GM18867 (cell line): ENCODE data around the gene LAMB3.
A peak's percentile ranks its signal among the peaks of the same experiment; 100 is the strongest.
"Not testable (repeated sequence)": the region's sequence is repeated elsewhere in the genome, so short reads cannot be mapped to it uniquely, and the experiment has no call there.

Experiments used
- ATAC-seq: cut with Tn5 transposase; IDR thresholded peaks from one replicate; pipeline ENCODE4 v1.9.1; 2021; ENCODE audit warnings: mild to moderate bottlenecking, moderate library complexity; ENCODE audit not compliant: unreplicated experiment

Gene LAMB3

GRCh38 chr1:209652121-209652735, at the start of gene LAMB3:
Gene LAMB3, minus strand, starts transcription at chr1:209652425. Its CDS starts 1,481 bp downstream, at chr1:209650944.
- ATAC-seq, result no peak

GRCh38 chr1:209700686-209701085, 48.5 kb upstream of the LAMB3 start:
- ATAC-seq, result not testable (repeated sequence)

GRCh38 chr1:209697126-209697525, 44.9 kb upstream of the LAMB3 start:
- ATAC-seq, result no peak

GRCh38 chr1:209696673-209697072, 44.4 kb upstream of the LAMB3 start:
- no peak for ATAC-seq

GRCh38 chr1:209692745-209693504, 40.7 kb upstream of the LAMB3 start:
- peak; percentile 78 for ATAC-seq

- no peak for ATAC-seq
These were observed 40.1 kb upstream of the LAMB3 start for GRCh38 chr1:209692296-209692695.

- ATAC-seq, result no peak
These were observed 39.0 kb upstream of the LAMB3 start for GRCh38 chr1:209691237-209691636.

GRCh38 chr1:209689477-209689876, 37.3 kb upstream of the LAMB3 start:
- ATAC-seq, result no peak

- no peak for ATAC-seq
These were observed 36.6 kb upstream of the LAMB3 start for GRCh38 chr1:209688746-209689234.

- ATAC-seq, result no peak
These were observed 34.1 kb upstream of the LAMB3 start for GRCh38 chr1:209686322-209686721.

GRCh38 chr1:209685821-209686220, 33.6 kb upstream of the LAMB3 start:
- ATAC-seq, result peak; percentile 41

- ATAC-seq, result no peak
These were observed 26.8 kb upstream of the LAMB3 start for GRCh38 chr1:209678981-209679539.

GRCh38 chr1:209675565-209676154, 23.4 kb upstream of the LAMB3 start:
- no peak for ATAC-seq

GRCh38 chr1:209674957-209675564, 22.8 kb upstream of the LAMB3 start, which contains the start of gene G0S2:
Gene G0S2, plus strand, starts transcription at chr1:209675412. Its CDS starts 273 bp downstream, at chr1:209675685.
- ATAC-seq, result no peak

- ATAC-seq, result no peak
These were observed 21.6 kb upstream of the LAMB3 start for GRCh38 chr1:209673631-209674417.

- ATAC-seq, result peak; percentile 97
These were observed 20.7 kb upstream of the LAMB3 start for GRCh38 chr1:209672705-209673630.

- no peak for ATAC-seq
These were observed 18.3 kb upstream of the LAMB3 start for GRCh38 chr1:209670441-209671082.

GRCh38 chr1:209667708-209668107, 15.5 kb upstream of the LAMB3 start:
- no peak for ATAC-seq

- no peak for ATAC-seq
These were observed 14.9 kb upstream of the LAMB3 start for GRCh38 chr1:209667103-209667502.
